ENCODE measurements around the gene GLI1.

Gene GLI1

DNA sequence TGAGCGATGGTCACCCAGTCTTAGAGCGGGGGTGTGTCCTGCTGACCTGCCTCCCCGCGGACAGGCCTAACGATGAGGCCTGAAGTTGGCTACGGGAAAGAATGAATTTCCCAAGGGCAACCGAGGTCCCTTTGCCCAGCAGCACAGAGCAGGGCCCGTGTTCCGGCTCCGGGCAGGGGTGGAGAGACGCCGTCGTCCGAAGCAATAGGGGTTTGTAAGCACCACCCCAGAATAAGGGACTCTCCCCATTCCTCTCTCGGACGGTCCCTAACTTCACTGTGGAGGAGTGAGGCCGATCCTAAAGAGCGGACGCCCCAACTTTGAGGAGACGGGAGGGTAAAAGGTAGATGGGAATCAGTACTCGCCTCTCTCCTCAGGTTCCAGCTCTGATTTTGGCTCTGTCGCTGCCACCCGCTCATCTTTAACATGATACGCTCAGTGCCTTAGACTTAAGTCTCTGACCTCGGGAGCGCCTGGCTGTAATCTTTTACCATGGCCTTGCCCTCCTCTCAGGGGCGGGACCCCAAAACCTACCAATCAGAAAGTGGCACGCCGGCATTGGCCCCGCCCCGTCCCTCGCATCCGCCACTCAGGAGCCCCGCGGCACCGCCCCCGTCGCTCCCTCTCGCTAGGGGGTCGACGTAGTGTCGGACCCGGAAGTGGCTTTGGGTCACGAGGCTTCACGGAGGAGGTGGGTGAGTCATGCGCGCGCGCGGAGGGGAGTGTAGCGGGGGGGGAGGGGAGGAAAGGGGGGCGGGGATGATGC lies 60.7 kb downstream of the GLI1 start, which contains the start of gene DDIT3:
Gene DDIT3 (minus strand): TSS at position 462 of the 766 bp plus-strand sequence. CDS start 3,108 bp downstream, outside the sequence.
- DNase-seq (ENCODE audit: low read depth): peak; percentile 99

GRCh38 chr12:57521525-57522010 lies 62.0 kb downstream of the GLI1 start:
- DNase-seq (ENCODE audit: low read depth): no peak
